IPS-NIHi11 (cell line): Measurements from ENCODE around the gene TRPM4.
"Not testable (repeated sequence)": the region's sequence is repeated elsewhere in the genome, so short reads cannot be mapped to it uniquely, and the experiment has no call there.

Experiments used
- DNase-seq: peaks from one replicate; pipeline ENCODE4 v3.0.0; 2012; ENCODE audit warnings: mixed read lengths, low spot score

The TRPM4 gene

DNA sequence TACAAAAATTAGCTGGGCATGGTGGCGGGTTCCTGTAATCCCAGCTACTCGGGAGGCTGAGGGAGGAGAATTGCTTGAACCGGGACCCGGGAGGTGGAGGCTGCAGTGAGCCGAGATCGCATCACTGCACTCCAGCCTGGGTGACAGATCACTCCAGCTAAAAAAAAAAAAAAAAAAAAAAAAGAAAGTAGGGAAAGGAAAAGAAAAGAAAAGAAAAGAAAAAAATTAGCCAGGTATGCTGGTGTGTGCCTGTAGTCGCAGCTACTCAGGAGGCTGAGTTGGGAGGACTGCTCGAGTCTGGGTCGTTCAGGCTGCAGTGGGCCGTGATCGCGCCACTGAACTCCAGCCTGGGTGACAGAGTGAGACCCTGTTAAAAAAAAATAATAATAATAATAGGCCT lies 30.4 kb upstream of the TRPM4 start:
- not testable (repeated sequence) for DNase-seq

DNA sequence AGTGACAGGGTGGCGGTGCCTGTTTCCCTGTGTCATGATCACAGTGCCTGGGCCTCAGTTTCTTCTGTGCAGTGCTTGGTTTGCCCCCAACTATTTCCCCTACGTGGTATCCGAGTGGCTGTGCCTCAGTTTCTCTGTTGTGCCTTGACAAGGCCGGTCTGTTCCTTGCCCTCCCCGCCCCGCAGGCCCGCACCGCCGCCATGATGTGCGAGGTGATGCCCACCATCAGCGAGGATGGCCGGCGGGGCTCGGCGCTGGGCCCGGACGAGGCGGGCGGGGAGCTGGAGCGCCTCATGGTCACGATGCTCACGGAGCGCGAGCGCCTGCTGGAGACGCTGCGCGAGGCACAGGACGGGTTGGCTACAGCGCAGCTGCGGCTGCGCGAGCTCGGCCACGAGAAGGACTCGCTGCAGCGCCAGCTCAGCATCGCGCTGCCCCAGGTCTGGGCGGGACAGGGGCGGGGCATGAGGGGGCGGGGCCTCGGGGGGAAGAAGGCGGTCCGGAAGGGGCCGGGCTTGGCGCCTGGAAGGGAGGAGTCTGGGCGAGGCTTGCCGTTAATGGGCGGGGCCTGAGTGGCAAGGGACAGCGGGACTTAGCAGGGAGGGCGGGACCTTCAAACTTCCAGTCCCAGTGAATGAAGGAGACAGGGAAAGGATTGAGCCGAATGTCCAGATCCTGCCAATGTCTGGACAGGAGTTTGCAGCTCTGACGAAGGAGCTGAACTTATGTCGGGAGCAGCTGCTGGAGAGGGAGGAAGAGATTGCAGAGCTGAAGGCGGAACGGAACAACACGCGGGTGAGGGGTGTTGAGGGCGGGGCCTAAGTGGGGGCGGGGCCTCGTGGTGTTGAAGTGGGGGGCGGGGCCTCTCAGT lies 29.7 kb upstream of the TRPM4 start:
- peak; percentile 95 for DNase-seq

DNA sequence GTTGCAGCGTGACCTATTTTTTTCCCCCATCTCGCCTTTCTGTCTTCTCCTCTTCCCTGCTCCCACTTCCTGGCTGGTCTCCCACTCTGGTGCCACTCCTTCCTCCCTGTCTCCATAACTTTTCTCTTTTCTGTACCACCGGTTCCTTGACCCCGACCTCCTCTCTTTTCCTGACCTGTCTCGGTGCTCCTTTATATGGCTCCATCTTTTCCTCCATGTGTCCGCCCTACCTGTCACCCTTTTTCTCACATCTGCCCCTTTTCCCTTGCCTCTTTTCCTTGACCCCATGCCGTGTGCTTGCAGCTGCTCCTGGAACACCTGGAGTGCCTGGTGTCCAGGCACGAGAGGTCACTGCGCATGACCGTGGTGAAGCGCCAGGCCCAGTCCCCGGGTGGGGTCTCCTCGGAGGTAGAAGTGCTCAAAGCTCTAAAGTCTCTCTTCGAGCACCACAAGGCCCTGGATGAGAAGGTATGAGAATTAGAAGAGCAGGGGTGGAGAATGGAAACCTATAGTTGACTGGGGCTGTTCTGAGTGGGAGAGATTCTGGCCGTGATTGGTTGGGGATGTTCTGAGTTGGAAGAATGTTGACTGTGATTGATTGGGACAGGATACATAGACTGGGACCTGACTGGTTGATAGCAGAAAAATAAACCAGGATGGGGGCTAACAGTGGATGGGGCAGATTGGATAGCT lies 28.9 kb upstream of the TRPM4 start:
- DNase-seq = no peak

DNA sequence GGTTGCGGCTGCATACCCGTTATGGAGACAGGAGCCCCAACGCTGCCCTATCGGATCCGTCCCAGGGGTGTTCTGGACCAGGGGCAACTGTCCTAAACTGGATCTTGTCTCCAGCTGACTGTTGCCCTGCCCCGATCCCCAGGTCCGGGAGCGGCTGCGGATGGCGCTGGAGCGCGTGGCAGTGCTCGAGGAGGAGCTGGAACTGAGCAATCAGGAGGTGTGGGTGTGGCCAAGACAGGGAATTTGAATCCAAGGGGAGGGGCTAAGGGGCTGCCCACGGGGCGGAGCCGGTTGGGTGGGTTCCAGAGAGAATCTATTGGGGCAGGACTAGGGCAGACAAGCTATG lies 28.4 kb upstream of the TRPM4 start:
- peak; percentile 74 for DNase-seq

DNA sequence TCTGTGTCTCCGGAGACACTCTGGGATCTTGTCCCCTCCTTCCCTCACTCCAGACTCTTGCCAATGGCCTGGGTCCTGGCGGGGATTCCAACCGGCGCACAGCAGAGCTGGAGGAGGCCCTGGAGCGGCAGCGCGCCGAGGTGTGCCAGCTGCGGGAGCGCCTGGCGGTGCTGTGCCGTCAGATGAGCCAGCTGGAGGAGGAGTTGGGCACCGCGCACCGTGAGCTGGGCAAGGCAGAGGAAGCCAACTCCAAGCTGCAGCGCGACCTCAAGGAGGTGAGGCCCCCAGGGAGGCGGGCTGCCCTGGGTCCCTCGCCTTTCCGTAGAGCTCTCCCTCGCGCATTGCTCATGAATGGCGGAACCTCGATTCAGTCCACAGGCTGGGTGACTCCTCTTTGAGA lies 27.3 kb upstream of the TRPM4 start:
- DNase-seq = no peak

DNA sequence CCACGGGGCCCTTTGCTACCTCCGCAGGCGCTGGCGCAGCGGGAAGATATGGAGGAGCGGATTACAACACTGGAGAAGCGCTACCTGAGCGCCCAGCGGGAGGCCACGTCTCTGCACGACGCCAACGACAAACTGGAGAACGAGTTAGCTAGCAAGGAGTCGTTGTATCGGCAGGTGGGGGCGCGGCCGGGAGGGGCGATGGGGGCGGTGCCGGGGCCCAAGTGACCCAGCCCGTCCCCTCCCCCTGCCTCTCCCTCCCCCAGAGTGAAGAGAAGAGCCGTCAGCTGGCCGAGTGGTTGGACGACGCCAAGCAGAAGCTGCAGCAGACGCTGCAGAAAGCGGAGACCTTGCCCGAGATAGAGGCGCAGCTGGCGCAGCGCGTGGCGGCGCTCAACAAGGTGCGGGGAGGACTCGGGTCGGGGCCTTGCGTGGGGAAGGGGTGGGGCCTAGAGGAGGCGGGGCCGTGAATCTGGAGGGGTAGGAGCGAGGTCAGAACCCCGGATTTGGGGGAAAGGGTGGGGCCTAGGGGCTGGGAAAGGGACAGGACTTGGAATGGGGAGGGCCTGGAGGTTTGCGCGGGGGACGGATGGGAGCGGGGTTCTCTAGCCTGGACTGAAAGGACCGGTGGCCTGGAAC lies 24.5 kb upstream of the TRPM4 start:
- DNase-seq = no peak

DNA sequence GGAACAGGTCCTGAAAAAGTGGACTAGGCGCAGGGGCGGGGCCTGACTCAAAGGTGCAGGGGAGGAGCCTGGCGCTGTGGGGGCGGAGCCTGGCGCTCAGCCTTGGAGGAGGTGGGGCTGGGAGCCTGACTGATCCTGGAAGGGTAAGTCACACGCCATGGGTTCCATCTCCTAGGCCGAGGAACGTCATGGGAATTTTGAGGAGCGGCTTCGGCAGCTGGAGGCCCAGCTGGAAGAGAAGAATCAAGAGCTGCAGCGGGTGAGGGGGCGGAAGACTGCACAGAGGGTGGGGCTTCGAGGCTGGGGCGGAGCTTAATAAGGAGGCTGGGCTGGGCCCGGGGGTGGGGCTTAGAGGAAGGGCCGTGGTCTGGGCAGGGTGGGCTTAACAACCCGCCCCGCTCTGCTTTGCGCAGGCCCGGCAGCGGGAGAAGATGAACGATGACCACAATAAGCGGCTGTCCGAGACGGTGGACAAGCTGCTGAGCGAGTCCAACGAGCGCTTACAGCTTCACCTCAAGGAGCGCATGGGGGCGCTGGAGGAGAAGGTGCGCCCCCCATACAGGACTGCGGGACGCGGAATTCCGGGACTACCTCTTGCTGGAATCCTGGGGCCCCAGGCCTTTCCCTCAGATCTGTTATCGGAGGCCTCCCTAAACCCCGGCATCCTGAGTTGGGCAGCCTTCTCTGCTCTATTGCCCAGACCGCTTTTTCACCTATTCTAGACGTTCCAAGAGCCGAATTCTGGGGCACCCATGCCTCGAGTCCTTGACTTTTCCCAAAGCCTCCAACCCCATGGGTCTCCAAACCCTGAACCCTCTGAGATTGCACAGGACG lies 23.8 kb upstream of the TRPM4 start:
- peak; percentile 78 for DNase-seq

DNA sequence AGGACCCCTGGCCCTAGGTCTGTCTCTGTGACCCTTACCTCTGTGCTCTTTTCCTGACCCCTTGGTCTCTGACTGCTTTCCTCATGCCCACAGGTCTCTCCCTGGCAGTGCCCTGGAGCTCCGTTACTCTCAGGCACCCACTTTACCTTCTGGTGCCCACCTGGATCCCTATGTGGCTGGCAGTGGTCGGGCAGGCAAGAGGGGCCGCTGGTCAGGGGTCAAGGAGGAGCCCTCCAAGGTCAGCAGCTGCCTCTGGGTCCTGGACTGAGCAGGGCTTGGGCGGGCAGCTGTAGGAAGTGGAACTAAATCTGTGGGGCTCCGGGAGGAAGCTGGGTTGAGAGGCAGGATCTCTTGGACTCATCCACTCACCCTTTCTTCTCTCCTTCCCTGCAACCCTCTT lies 21.9 kb upstream of the TRPM4 start:
- no peak for DNase-seq

DNA sequence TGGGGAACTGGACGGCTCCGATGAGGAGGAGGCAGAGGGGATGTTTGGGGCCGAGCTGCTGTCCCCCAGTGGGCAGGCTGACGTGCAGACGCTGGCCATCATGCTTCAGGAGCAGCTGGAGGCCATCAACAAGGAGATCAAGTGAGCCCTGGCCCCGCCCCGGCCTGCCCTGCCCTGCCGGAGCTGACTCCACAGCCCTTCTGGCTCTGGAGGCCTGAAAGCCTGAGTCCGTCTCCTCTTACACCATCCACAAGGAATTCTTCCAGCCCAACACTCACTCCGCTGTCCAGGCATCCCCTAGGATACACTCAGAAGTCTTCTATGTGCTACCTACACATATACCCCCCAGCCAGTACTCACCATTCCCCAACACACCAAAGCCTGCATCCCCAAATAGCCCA lies 20.8 kb upstream of the TRPM4 start:
- DNase-seq = no peak

DNA sequence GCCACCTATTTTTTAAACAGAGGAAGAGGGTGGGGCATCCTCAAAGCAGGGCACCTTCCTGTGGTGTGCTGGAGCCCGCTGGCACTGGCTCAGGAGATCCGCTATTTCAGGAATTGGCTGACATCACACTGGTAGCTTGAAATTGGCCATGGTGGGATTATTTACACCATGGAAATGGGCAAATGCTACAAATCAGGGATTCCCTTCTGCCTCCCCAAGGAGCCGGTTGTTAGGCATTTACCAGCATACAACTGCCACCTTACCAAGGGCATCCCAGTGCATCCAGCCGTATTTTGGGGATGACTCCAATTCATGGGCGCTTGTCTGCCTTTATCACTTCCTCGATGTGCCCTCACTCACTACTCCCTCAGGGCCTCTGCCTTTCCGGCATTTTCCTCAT lies 16.6 kb upstream of the TRPM4 start:
- DNase-seq = no peak

DNA sequence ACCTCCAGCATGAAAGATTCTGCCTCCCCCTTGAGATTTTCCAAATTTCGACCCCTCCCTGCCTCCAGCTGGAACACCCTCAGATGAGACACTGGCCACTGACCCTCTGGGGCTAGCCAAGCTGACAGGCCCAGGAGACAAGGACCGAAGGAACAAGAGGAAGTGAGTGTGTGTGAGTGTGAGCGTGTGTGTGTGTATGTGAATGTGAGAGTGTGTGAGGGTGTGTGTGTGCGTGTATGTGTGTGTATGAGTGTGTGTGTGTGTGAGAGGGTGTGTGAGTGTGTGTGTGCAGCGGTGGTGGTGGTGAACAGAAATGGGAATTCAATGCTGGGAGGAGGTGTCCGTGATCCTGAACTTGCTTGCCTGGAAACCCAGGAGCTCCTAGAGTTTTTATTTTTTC lies 16.2 kb upstream of the TRPM4 start:
- DNase-seq = no peak

DNA sequence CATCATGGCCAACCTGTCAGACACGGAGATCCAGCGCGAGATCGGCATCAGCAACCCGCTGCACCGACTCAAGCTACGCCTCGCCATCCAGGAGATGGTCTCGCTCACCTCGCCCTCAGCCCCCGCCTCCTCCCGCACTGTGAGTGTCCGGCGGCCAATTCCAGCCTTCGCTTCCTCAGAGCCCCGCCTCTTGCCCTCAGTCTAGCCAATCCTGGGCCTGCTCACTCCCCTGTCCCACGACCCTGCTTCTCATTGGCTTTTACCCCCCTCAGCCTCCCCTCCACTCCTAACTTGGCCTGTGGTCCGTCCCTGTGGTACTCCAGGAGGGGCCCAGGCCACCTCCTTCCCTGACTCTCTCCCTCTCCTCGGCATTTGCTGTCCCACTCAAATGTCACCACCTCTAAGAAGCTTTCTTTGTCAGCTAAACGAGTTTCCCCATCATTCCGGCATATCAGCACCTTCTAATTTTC lies 14.7 kb upstream of the TRPM4 start:
- DNase-seq = peak; percentile 90

DNA sequence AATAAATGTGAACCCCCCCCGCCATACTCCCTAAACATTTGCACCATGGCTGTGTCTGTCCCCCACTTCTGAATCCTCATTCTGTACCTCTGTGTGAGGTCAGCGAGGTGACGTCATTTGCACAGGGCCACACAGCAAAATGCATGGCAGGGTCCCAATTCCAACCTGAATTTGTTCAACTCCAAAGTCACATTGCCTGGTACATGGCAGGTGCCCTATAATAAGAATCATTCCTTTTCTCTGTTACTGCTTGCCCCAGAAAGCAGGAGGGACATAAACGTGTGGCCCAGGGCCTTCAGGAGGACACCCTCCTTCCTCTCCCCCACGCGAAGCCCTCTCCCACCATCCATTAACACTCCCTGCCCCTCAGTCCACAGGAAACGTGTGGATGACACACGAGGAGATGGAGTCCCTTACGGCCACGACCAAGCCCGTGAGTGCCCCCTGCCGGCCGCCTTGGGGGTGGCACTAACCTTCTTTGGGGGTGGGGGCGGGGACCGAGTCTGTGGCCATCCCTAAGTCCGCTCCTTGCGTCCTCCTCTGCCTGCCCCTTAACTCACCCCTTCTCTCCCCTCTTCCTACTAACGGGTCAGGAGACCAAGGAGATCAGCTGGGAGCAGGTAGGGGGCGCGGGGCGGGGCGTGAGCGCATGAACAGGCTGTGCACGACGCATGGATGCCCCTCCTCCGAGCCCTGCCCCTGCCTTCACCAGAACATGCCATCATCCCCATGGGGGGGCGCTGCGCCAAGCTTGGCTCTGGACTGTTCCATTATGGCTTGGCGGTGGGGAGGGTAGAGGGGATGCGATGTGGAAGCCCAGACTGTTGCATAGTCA lies 11.8 kb upstream of the TRPM4 start:
- DNase-seq = peak; percentile 76

DNA sequence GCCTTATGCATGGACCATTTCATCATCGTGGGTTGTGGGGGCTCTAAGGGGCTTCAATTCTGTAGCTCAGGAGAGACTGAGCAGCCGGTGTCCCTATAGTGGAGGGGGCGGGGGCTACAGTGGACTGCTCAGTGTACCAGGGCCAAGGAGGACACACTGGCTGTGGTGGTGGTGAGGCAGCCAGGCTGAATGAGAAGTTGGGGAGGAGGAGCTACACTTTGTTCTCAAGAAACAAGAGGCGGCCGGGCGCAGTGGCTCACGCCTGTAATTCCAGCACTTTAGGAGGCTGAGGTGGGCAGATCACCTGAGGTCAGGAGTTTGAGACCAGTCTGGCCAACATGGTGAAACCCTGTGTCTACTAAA lies 11.2 kb upstream of the TRPM4 start:
- not testable (repeated sequence) for DNase-seq

DNA sequence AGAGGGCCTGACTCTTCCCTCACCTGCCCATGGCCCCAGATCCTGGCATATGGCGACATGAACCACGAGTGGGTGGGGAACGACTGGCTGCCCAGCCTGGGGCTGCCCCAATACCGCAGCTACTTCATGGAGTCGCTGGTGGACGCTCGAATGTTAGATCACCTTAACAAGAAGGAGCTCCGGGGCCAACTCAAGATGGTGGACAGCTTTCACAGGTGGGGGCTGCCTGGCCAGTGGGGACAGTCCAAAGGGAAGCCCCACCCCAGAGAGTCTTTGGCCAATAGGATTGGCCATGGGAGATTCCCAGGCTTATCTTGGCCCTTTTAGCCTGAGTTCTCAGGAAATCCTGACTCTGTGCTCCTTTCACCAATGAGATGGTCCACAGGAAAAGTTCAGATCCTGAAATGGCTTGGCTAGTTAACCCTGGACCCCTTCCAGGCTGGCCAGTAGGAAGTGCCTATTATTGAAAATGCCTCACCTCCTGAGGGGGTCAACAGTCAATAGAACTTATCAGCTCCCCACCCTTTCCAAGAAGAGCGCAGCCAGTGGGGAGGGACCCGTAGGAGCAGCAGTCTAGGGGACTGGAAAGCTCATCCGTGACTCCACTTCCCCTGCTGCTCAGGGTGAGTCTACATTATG lies 9.4 kb upstream of the TRPM4 start:
- DNase-seq = no peak

DNA sequence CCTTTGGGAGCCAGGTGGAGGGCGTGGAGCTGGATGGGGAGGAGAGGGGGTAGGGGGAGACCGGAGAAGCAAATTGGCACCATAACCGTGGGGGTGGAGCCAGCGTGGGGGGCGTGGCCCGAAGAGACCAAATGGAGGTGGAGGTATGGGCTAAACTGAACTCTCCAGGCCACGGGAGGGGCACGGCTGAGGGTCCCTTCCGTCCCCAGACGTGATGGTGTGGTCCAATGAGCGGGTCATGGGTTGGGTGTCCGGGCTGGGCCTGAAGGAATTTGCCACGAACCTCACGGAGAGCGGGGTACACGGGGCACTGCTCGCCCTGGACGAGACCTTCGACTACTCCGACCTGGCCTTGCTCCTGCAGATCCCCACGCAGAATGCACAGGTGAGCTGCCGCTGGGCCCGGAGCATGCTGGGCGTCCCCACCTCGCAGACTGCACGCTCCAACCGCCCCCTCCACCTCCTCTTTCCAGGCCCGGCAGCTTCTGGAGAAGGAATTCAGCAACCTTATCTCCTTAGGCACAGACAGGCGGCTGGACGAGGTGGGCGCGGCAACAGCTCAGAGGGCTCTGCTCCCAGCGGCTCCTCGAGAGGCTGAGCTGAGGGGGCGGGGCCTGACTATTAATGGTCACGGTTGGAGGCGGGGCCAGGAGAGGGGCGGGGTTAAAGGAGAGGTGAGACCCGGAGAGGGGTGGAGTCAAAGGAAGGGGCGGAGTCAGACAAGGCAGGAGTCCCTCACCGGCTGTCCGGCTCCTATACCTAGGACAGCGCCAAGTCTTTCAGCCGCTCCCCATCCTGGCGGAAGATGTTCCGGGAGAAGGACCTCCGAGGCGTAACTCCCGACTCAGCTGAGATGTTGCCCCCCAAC lies 8.6 kb upstream of the TRPM4 start:
- peak; percentile 87 for DNase-seq

DNA sequence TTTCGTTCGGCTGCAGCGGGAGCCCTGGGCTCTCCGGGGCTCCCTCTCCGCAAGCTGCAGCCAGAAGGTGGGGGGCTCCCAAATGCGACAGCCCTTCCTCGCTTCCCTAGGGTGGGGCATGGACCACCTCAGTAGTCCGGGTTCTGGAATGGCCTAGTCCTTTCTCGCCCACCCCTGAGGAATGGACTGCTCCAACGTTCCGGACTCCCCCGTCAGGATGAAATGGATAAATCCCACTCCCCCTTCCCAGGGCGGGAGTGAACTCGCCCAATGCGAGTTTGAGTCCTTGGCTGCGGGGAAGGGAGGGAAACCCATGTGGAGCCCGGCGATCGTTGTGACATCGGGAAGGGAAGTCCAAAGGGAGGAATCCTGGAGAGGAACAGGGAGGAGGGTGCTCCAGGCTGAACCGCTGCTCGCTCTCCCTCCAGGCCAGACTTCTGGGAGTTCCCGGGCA lies 7.9 kb upstream of the TRPM4 start:
- peak; percentile 48 for DNase-seq

DNA sequence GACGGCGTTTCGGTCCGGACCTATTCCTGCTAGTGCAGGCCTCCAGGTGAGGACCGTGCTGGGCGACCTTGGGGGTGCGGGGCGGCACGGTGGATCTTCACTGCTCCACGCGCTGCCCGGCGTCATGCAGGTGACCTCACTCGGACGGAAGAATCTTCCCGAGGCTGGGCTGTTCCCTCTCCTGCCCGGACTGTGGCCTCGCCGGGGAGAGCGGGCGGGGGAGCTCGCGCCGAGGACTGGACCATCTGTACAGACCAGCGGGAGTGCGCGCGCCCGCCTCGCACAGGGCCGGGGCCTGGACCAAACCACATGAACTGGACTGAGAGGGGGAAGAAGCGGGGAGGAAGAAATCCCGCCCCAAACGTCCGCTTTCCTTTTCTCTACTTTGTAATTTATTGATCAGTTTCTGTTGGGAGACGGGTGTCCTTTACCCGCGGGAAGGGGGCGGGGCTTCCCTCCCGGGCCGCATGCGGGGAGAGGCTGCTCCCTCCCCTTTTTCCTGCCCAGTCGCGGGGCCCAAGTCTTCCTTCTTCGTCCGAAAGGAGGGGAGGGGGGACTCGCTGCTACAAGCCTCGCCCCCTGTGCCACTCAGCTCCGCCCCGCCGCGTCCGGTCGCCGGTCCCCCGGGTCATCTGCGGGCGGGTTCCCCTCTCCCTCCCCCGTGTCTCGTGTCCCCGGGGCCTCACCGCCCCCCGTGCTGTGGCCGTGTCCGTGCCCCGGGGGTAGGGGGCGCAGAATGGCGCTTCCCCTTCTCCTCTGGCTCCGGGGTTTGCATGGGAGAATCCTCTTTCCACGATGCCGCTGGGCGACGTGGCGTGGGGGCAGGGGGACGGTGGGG lies 7.3 kb upstream of the TRPM4 start:
- DNase-seq = peak; percentile 79

DNA sequence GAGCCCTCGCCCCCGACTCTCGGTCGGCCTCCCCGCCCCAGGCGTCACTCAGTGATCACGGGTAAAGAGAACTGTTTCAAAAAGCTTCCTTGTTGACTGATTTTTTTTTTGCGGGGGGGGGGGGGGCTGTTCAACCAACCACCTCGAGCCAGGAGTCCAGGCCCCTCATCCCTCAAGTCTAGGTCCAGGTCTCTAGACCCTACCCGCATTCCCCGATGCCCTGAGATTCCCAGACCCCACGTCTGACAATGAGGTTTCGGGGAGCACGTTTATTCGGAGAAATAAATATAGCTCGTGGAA lies 6.7 kb upstream of the TRPM4 start:
- DNase-seq = no peak
